Measurements from ENCODE around the gene ACER3. TPM values are rescaled to one million over a fixed set of nuclear protein-coding genes. Genes with fewer than 3 reads are reported as not detected.
"Not testable (repeated sequence)": the region's sequence is repeated elsewhere in the genome, so short reads cannot be mapped to it uniquely, and the experiment has no call there.

Gene ACER3
- polyA plus RNA-seq, 6 donors from 2014 or later = 3.3 to 12.0 (median 5.3) TPM

- ATAC-seq (ENCODE audit: low read depth in 2 of 2) (no peak), DNase-seq (no peak)
- no peaks in the 10 kb centered on the region for H3K9me3 Mint-ChIP-seq
- H3K36me3 Mint-ChIP-seq = no peaks in the 10 kb centered on the region
- H3K4me3 Mint-ChIP-seq = peak overlapping the region; percentile 82 to 95 (median 90)
- H3K27me3 Mint-ChIP-seq = no peaks in the 10 kb centered on the region
- H3K27ac Mint-ChIP-seq = peak overlapping the region; percentile 27 to 94 (median 86)
- peaks cover 20 to 33% (median 29%) of the 10 kb centered on the region in 3 donors for H3K4me1 Mint-ChIP-seq
Observed at GRCh38 chr11:76861490-76861953, 804 bp downstream of the ACER3 start.

- peak overlapping the region in 1 of 6 donors; percentile 34 for H3K27ac Mint-ChIP-seq
- ATAC-seq (ENCODE audit: low read depth in 2 of 2); H3K36me3 Mint-ChIP-seq; H3K9me3 Mint-ChIP-seq; DNase-seq; H3K27me3 Mint-ChIP-seq: not testable (repeated sequence)
- H3K4me3 Mint-ChIP-seq = peak overlapping the region in 3 of 8 donors; percentile 31 to 60 (median 34)
- peaks cover 21 to 29% (median 27%) of the 10 kb centered on the region in 3 donors for H3K4me1 Mint-ChIP-seq
Observed at GRCh38 chr11:76862794-76863193, 2.1 kb downstream of the ACER3 start.

GRCh38 chr11:76863196-76863777 lies 2.6 kb downstream of the ACER3 start:
- Mint-ChIP-seq H3K27ac (peak overlapping the region in 2 of 6 donors; percentile 16 to 34), H3K4me3 (peak overlapping the region in 3 of 8 donors; percentile 30 to 60 (median 34)), H3K4me1 (peaks cover 26 to 34% (median 29%) of the 10 kb centered on the region in 3 donors), H3K36me3 (no peaks in the 10 kb centered on the region), H3K27me3 (no peaks in the 10 kb centered on the region), H3K9me3 (no peaks in the 10 kb centered on the region)
- no peak for DNase-seq
- no peak for ATAC-seq (ENCODE audit: low read depth in 2 of 2)

GRCh38 chr11:76872959-76873827 lies 12.5 kb downstream of the ACER3 start:
- H3K36me3 Mint-ChIP-seq = no peaks in the 10 kb centered on the region
- no peak overlapping the region for H3K4me3 Mint-ChIP-seq
- no peaks in the 10 kb centered on the region for H3K27me3 Mint-ChIP-seq
- H3K4me1 Mint-ChIP-seq = peaks cover 3 to 10% (median 4%) of the 10 kb centered on the region in 3 donors
- peak overlapping the region in 3 of 6 donors; percentile 17 to 66 (median 64) for H3K27ac Mint-ChIP-seq
- ATAC-seq (ENCODE audit: low read depth in 2 of 2) (no peak), DNase-seq (no peak)
- H3K9me3 Mint-ChIP-seq = no peaks in the 10 kb centered on the region

- Mint-ChIP-seq H3K36me3 (peaks cover 6 to 21% of the 10 kb centered on the region in 2 donors), H3K9me3 (peaks cover 0 to 20% (median 4%) of the 10 kb centered on the region in 7 donors), H3K27me3 (no peaks in the 10 kb centered on the region), H3K27ac (no peak overlapping the region), H3K4me3 (no peak overlapping the region), H3K4me1 (no peaks in the 10 kb centered on the region)
- ATAC-seq (ENCODE audit: low read depth in 2 of 2) = no peak
- no peak for DNase-seq
Observed at GRCh38 chr11:76878014-76878413, 17.3 kb downstream of the ACER3 start.

- peaks cover 0 to 10% (median 4%) of the 10 kb centered on the region in 3 donors for H3K4me1 Mint-ChIP-seq
- H3K27ac Mint-ChIP-seq = no peak overlapping the region
- peaks cover 0 to 20% (median 4%) of the 10 kb centered on the region in 7 donors for H3K9me3 Mint-ChIP-seq
- DNase-seq (no peak), ATAC-seq (ENCODE audit: low read depth in 2 of 2) (no peak)
- peaks cover 6 to 21% of the 10 kb centered on the region in 2 donors for H3K36me3 Mint-ChIP-seq
- H3K4me3 Mint-ChIP-seq = no peak overlapping the region
- H3K27me3 Mint-ChIP-seq = no peaks in the 10 kb centered on the region
Observed at GRCh38 chr11:76880314-76880713, 19.6 kb downstream of the ACER3 start.

- no peak overlapping the region for H3K4me3 Mint-ChIP-seq
- DNase-seq (no peak), ATAC-seq (ENCODE audit: low read depth in 2 of 2) (no peak)
- peaks cover 6 to 21% of the 10 kb centered on the region in 2 donors for H3K36me3 Mint-ChIP-seq
- no peak overlapping the region for H3K27ac Mint-ChIP-seq
- peaks cover under 1 to 15% (median 8%) of the 10 kb centered on the region in 3 donors for H3K4me1 Mint-ChIP-seq
- H3K9me3 Mint-ChIP-seq = peaks cover 0 to 20% (median 4%) of the 10 kb centered on the region in 7 donors
- H3K27me3 Mint-ChIP-seq = no peaks in the 10 kb centered on the region
Observed at GRCh38 chr11:76880956-76881355, 20.2 kb downstream of the ACER3 start.

- Mint-ChIP-seq H3K36me3 (peaks cover 6% of the 10 kb centered on the region in 2 donors), H3K9me3 (peaks cover 0 to 2% (median 0%) of the 10 kb centered on the region in 7 donors), H3K4me3 (no peak overlapping the region), H3K4me1 (peaks cover 7 to 20% (median 8%) of the 10 kb centered on the region in 3 donors), H3K27me3 (no peaks in the 10 kb centered on the region), H3K27ac (no peak overlapping the region)
- DNase-seq = no peak
- ATAC-seq (ENCODE audit: low read depth in 2 of 2) = no peak
Observed at GRCh38 chr11:76885390-76886097, 24.8 kb downstream of the ACER3 start.

GRCh38 chr11:76888989-76889388 lies 28.3 kb downstream of the ACER3 start:
- H3K27ac Mint-ChIP-seq = no peak overlapping the region
- DNase-seq (no peak), ATAC-seq (ENCODE audit: low read depth in 2 of 2) (no peak)
- no peaks in the 10 kb centered on the region for H3K27me3 Mint-ChIP-seq
- H3K4me1 Mint-ChIP-seq = peaks cover 7 to 16% (median 8%) of the 10 kb centered on the region in 3 donors
- H3K9me3 Mint-ChIP-seq = no peaks in the 10 kb centered on the region
- no peak overlapping the region for H3K4me3 Mint-ChIP-seq
- no peaks in the 10 kb centered on the region for H3K36me3 Mint-ChIP-seq

- Mint-ChIP-seq H3K9me3 (no peaks in the 10 kb centered on the region), H3K27ac (peak overlapping the region in 1 of 6 donors; percentile 3), H3K4me3 (no peak overlapping the region), H3K27me3 (no peaks in the 10 kb centered on the region), H3K4me1 (peaks cover 7 to 11% (median 8%) of the 10 kb centered on the region in 3 donors), H3K36me3 (no peaks in the 10 kb centered on the region)
- DNase-seq = no peak
- no peak for ATAC-seq (ENCODE audit: low read depth in 2 of 2)
Observed at GRCh38 chr11:76889411-76889975, 28.8 kb downstream of the ACER3 start.

- Mint-ChIP-seq H3K9me3 (no peaks in the 10 kb centered on the region), H3K36me3 (no peaks in the 10 kb centered on the region), H3K27me3 (no peaks in the 10 kb centered on the region), H3K4me3 (no peak overlapping the region), H3K4me1 (peaks cover 4 to 11% (median 7%) of the 10 kb centered on the region in 3 donors), H3K27ac (no peak overlapping the region)
- ATAC-seq (ENCODE audit: low read depth in 2 of 2) = no peak
- no peak for DNase-seq
Observed at GRCh38 chr11:76890329-76890728, 29.6 kb downstream of the ACER3 start.

- Mint-ChIP-seq H3K36me3 (no peaks in the 10 kb centered on the region), H3K27ac (no peak overlapping the region), H3K4me3 (no peak overlapping the region), H3K4me1 (peaks cover 0 to 3% (median 2%) of the 10 kb centered on the region in 3 donors), H3K27me3 (no peaks in the 10 kb centered on the region), H3K9me3 (no peaks in the 10 kb centered on the region)
- ATAC-seq (ENCODE audit: low read depth in 2 of 2) = no peak
- DNase-seq = no peak
Observed at GRCh38 chr11:76891285-76891684, 30.6 kb downstream of the ACER3 start.

GRCh38 chr11:76891793-76892192 lies 31.1 kb downstream of the ACER3 start:
- H3K27ac Mint-ChIP-seq = peak overlapping the region in 1 of 6 donors; percentile 11
- DNase-seq = no peak
- no peaks in the 10 kb centered on the region for H3K4me1 Mint-ChIP-seq
- ATAC-seq (ENCODE audit: low read depth in 2 of 2) = no peak
- H3K4me3 Mint-ChIP-seq = no peak overlapping the region
- H3K36me3 Mint-ChIP-seq = no peaks in the 10 kb centered on the region
- H3K27me3 Mint-ChIP-seq = no peaks in the 10 kb centered on the region
- no peaks in the 10 kb centered on the region for H3K9me3 Mint-ChIP-seq

All from naive B cell (primary cell).